Liver (tissue), 3 donors: ENCODE measurements around the gene ADORA2B.

ENCODE experiments used
- CTCF ChIP-seq: fragments of 150-350 bp; IDR thresholded peaks from 2 replicates; pipeline ENCODE4 v1.5.1; 2017; ENCODE audit warnings: improper control_type of control experiment, low read depth, low read length; ENCODE audit not compliant: missing input control
- FOXA1 ChIP-seq: IDR thresholded peaks from 2 replicates; pipeline ENCODE4 v1.6.1; 2016; ENCODE audit warnings: antibody characterized with exemption
- GABPA ChIP-seq, 2 donors: IDR thresholded peaks in 1 of 2; conservative IDR thresholded peaks in 1 of 2; 2 replicates each; pipeline ENCODE4 v1.6.1; 2016; ENCODE audit warnings: antibody characterized with exemption in 2 of 2, mild to moderate bottlenecking in 1 of 2, moderate library complexity in 1 of 2
- JUND ChIP-seq, 2 donors: IDR thresholded peaks; 2 replicates each; pipeline ENCODE4 v1.6.1; 2016; ENCODE audit warnings: antibody characterized with exemption in 2 of 2
- RAD21 ChIP-seq, 2 donors: IDR thresholded peaks; 2 replicates each; pipeline ENCODE4 v1.6.1; 2016; ENCODE audit warnings: antibody characterized with exemption in 2 of 2, mild to moderate bottlenecking in 2 of 2
- REST ChIP-seq: IDR thresholded peaks from 2 replicates; pipeline ENCODE4 v1.6.1; 2016; ENCODE audit warnings: antibody characterized with exemption, mild to moderate bottlenecking
- ZBTB33 ChIP-seq: IDR thresholded peaks from 2 replicates; pipeline ENCODE4 v1.6.1; 2016; ENCODE audit warnings: antibody characterized with exemption
- donor health status: healthy.
- donor health status: healthy.

GRCh38 chr17:16003841-16004240 lies 58.9 kb downstream of the ADORA2B start:
- TF ChIP-seq CTCF (no peak), ZBTB33 (no peak), RAD21 (IDR thresholded peaks at IDR 0.05) (no peak), REST (no peak), FOXA1 (no peak), GABPA (IDR thresholded peaks at IDR 0.05 in 1 of 2, conservative IDR thresholded peaks at IDR 0.05 in 1 of 2) (no peak), JUND (IDR thresholded peaks at IDR 0.05) (no peak)
